Activated CD8-positive, alpha-beta memory T cell treated with anti-CD3 and anti-CD28 coated beads for 24 hours (primary cell): ENCODE data around the gene BASP1.
"Not testable (repeated sequence)": the region's sequence is repeated elsewhere in the genome, so short reads cannot be mapped to it uniquely, and the experiment has no call there.

Source experiments
- DNase-seq: peaks from one replicate; pipeline ENCODE4 v3.0.0-alpha.2; 2020

The BASP1 gene

DNA sequence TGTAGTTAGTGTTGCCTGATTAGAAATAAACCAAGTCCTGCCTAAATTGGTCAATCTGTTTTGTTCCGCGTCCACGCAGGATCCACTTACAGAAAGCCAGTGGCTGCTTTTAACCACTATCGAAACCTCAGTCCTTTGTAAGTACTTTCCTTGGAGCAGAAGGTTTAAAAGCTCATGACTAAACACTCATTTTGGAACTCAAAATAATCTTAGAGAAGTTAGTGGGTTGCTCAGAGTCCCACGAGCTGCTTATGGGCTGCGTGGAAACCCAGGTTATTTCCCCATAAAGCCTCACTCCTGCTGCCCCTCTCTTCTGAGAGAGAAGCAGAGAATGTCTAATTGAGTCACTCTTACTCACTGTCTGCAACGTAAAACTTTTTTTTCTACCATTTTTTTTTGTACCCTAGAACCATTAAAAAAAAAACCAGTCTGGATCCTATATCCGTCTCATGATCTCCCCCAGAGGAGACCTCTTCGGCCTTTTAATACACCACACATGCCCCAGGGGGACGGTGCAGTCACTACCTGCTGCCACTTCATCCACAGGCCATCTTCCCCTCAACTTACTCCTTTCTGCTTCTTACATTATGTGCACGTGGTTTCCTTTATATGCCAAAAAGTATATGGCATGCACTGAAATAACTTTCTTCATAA, 7.6 kb downstream of the BASP1 start:
- DNase-seq = no peak

DNA sequence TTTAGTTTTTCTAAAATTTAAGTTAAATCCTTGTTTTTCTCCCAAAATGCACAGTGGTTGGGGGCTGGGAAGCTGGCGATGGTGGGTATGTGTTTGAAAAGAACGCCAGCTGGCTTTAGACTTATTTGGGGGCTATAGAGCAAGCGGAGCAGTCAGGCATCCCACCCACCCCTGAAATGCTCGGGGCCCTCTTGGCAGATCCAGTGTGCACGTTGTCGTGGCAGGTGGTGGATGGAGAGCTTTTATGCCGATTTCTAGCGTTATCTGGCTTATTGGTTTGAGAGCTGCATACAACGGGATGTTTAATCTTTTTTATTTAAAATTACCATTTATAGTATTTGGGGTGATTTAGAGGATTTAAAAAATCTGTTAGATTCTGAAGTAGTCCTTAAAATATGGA, 8.1 kb downstream of the BASP1 start:
- DNase-seq = no peak

DNA sequence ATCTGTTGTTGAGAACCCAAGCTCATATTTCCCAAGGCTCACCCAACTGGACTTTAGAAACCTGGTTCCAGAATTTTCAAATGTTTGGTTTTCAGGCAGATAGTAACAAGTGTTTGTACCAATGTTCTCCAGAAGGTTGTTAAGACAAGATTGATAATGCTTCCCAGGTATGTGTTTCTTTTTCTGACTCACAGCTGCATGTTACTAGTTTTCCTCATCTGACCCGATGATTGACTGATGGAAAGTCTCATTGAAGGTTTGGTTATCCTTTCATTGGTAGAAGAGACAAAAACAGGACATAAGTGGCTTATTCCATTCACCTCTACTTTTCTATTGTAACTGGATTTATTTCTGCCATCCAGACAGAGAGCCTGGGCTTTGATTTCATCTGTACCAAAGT, 10.4 kb downstream of the BASP1 start:
- no peak for DNase-seq

DNA sequence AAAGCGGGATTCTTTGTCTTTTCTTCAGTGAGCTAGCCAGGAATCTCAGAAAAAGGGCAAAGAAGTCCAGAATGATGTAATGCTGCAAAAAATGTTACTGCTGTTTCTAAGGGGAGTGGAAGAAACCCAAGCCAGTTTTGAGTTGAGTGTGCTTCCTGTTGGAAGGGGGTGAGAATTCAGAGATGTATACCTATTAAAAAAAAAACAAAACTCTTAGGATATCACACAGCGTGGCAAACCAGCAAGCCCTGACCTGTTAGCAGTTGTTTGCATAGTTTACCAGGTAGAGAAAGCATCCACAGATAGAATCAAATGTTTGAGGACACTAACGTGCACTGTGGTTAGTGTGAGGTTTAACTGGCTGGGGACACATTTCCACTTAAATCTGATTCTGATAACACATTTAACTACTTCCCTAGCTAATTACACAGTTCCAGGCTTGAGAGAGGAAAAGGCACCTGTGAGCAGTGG, 11.4 kb downstream of the BASP1 start:
- DNase-seq = no peak

DNA sequence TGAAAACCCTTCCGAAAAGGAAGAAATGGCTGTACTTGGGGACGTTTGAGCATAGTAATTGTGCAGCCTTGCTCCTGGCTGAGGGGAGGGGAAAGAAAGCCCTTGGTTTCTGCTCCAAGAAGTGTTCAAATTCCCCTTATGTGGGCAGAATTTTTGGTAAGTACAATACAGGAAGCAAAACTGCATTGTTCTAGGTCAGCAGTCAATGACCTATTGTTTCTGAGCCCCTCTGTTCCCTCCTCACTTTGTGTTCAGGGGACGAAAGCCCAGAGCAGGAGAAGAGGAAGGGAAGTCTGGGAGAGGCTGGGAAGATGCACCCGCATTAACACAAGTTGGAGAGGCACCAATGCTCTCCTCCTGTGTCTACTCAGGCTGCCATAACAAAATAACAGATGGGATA, 11.9 kb downstream of the BASP1 start:
- no peak for DNase-seq

DNA sequence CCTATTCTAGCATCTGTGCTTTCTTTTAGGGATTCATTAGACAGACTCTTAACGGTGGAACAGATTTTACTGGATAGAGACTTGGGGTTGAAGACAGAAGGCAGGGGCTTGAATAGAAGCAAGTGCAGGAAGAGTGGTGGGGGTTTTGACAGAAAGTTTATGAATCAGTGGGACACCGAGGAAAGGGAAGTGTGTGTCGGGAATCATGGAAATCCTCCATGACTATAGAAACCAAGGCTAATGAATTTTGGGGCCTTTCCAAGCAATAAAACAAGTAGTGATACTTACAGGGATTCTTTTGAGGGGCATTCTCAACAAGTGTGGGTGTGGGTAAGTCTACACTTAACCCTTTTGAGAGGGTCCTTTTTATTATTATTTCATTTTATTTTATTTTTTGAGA, 12.8 kb downstream of the BASP1 start:
- no peak for DNase-seq

DNA sequence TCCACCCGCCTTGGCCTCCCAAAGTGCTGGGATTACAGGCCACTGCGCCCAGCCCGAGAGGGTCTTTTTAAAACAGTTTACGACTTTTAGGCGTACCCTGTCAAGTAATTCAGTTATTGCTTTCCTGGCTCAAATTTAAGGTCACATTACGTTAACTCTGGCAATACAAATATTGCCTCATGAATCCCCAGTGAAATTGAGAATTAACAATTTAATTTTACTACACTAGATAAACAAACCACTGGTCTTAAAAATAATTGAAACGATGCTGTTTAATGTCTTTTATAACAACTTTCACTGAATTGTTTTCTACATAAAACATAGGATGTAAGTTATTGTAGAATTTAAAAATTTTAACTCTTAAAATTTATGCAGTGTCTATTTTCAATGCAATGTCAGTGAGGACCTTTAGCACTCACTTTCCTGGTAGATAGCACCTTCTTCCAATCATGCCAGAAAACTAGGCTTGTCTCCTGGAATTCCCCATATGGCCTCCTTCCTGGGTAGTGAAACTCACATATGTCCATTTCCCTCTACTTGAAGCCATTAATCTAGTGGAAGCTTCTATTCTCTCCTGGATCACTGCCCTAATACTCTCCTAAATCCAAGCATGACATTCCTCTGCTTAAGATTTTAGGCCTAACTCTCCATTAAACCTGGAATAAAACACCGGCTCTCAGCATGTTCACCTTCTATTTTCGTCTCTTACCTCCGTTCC, 13.5 kb downstream of the BASP1 start:
- no peak for DNase-seq

DNA sequence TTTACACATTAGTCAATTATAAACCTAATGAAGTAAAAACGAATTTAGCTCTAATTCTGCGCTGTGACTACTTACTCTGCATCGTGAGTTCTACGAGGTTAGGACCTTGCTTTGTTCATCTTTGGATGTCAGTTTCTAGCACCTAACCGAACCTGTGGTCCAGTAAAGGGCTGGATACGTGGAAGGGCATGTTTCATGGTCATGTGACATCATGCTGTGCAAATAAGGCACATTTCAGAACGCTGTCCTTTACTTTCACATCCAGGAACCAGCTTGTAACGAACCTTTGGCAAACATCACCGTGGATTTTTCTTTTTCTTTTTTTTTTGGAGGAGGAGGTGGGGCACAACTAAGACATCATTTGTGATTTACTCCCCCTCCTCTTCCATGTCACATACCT, 15.0 kb downstream of the BASP1 start:
- DNase-seq = no peak

DNA sequence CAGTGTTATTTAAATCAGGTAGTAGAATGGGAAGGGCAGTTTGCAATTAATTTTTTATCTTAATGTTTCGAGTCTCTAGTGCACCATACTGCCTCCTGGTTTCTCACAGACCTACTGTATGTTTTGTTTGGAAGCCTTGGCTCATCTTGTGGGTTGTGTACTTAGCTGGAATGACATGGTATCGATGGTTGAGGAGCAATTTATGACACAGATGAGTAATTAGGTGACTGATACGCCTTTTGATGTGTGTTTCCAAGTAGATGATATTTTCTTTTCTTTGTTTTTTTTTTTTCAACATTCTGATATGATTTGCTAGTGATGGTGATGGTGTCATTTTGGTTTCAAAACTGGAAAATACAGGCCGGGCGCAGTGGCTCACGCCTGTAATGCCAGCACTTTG, 16.1 kb downstream of the BASP1 start:
- no peak for DNase-seq

DNA sequence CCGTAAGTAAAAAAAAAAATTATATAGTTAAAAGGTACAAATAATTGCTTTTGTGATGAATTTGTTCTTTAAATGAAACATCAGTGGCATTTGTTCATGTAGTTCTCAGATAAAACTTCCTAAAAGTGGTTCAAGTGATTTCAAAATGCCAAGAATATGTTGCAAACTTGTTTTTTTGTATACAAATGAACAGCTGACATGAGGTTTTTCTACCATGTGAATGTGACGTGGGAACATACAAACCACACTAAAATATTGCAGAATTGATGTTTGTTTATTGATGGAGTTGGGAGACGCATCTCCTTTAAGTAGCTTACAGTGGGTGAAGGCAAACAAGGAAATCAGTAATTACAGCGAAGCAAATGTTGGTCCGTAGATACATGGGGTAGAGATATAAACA, 16.9 kb downstream of the BASP1 start:
- no peak for DNase-seq

DNA sequence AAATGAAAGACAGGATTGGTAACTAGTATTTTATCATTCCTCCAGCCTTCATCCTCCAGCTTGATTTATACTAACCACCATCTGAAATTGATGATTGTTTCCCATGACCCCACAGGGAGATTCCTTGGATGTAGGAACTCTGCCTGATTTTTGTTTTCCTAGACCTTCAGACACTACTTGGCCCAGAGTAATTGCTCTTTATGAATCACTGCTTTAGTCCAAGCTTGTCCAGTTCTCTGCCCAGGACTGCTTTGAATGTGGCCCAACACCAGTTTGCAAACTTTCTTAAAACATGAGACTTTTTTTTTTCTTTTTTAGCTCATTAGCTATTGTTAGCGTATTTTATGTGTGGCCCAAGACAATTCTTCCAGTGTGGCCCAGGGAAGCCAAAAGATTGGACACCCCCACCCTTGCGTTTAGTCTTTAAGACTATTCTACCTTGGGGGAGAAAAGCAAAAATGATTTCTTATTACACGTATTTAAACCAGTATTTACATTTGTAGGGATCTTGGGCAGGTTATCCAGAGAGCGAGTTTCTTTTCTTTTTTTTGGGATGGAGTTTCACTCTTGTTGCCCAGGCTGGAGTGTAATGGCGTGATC, 18.4 kb downstream of the BASP1 start:
- no peak for DNase-seq

DNA sequence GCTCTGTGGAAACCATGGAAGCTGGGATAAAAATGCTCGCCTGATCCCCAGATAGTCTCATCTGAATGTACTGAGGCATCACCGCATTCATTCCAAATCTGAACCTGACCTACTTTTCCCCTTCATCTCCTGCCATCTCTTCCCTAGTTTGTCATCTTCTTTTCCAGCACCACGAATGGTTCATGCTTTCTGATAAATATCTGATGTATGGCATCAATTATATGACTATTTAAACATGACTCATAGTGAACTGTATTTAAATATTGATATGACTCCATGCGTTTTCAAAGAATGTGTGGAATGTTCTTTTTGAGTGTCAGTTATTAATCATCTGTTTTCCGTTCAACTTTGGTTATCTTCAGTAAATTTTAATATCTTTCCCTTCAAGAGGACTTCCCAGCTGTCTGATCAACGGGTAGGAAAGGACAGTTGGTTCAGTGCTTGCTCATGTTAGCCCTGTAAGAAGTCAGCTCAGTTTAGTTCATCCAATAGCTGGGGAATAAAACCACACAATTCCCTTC, 21.1 kb downstream of the BASP1 start:
- no peak for DNase-seq

DNA sequence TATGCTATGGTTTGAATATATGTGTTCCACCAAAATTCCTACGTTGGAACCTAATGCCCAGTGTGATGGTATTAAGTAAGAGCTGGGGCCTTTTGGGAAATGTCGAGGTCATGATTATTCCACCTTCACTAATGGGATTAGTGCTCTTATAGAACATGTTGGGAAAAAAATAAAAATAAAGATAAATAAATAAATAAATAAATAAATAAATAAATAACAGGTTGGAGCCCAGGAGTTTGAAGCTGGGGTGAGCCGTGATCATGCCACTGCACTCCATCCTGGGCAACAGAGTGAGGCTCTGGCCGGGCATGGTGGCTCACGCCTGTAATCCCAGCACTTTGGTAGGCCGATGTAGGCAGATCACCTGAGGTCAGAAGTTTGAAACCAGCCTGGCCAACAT, 22.5 kb downstream of the BASP1 start:
- DNase-seq = no peak

DNA sequence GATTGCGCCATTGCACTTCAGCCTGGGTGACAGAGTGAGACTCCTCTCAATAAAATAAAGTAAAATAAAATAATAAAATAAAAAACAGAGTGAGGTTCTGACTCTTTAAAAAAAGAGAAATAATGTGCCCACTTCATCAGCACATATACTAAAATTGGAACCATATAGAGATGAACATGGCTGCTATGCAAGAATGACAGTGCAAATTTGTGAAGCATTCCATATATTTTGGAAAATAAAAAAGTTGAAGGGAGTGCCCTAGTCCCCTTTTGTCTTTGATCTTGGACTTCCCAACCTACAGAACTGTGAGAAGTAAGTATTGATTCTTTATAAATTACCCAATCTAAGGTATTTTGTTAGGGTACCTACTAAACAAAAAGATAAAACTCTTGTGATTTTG, 23.1 kb downstream of the BASP1 start:
- DNase-seq = no peak

DNA sequence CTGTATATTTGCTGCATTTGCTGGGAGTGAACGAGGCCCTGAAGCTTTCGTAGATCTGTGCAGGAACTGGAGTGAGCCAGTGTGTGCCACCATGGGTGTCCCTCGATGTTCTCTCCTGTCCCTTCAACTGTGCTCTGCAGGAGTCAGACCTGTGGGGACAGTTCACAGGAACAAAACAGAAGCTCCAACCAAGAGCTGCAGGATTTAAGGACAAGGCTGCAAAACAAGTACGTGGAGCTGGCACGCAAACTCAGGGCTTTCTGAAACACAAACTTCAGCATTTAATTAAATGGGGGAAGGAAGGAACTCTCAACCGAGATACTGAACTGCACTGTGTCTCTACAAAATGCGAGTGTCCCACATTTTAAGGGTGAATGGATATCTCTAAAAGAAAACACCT, 24.2 kb downstream of the BASP1 start:
- no peak for DNase-seq

DNA sequence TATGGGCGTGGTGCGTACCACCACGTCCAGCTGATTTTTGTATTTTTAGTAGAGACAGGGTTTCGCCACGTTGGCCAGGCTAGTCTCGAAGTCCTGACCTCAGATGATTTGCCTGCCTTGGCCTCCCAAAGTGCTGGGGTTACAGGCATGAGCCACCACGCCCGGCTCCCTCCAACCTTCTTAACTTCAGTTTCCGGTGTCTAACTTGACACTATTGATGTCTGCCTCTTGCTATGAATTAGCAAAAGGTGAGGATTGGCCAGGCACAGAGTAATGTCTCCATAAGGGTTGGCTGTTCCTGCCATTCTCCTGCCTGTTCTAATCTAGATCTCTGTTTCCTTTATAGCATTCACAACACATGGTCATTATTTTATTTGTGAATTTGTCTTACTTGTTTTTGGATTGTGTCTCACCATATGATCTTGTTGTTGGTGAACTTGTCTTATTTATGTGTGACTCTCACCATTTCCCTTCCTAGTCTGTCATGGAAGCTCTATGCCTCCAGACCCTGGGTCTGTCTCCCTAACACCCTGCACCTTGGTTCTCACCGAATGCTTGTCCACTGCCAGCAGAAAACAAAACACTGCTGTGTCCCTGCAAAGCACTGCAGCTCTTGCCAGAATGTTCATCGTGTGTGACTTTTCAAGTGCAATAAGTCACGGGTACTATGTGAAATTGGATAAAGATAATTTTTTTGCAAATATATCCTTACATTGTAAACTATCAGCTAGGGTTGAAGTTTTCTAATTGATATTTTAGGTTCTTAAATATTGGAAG, 26.0 kb downstream of the BASP1 start:
- DNase-seq = no peak

DNA sequence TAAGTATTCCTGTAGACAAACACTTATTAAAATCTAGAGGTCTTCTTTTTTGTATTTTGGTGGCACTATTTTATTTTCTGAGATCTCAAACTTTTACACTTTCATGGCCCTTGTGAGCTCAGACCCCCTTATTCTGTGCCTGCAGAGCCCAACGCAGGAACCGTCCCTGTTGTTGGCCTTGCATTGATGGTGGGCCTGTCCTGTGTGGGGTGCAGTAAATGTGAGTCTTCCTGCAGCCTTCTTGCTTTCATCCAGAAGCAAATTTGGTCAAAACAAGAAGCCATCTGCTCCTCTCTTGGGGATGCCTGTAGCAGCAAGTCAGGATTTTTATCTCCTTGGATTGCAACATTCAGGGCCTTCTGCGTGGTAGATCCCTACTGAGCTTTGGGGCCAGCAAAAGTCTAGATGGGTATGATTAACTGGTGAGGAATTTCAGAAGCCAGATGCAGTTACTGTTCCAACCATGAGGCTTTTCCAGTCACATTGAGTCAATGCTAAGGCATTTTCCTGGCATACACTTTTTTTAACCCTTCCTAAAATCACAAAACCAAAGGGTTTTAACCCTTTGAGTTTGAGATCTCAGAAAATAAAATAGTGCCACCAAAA, 31.7 kb downstream of the BASP1 start:
- DNase-seq = no peak

DNA sequence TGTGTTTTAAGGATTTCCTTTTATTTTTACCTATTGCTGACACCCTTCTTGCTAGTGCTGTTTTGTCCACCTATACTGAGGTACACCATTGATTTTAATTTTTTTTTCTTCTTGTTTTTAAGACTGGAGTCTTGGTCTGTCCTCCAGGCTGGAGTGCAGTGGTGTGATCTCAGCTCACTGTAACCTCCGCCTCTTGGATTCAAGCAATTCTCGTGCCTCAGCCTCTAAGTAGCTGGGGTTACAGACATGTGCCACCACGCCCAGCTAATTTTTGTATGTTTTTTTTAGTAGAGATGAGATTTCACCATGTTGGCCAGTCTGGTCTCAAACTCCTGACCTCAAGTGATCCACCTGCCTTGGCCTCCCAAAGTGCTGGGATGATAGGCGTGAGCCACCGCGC, 32.4 kb downstream of the BASP1 start:
- not testable (repeated sequence) for DNase-seq

DNA sequence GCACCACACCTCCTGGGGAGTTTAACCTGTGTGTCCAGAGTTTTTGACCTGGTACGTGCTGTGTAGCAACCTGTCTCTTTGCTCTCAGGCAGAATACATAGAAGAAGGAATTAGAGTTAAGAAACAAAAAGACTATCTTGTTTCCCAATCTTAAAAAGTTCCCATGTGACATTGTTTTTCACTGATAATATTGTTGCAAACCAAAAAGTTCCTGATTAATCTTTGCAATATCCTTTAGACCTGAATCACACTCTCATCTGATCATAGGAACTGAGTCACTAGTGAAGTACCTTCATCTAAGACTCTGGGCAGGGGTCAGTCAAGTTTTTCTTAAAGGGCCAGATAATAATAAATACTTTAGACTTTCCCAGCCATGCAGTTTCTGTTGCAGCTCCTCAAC, 35.1 kb downstream of the BASP1 start:
- no peak for DNase-seq

DNA sequence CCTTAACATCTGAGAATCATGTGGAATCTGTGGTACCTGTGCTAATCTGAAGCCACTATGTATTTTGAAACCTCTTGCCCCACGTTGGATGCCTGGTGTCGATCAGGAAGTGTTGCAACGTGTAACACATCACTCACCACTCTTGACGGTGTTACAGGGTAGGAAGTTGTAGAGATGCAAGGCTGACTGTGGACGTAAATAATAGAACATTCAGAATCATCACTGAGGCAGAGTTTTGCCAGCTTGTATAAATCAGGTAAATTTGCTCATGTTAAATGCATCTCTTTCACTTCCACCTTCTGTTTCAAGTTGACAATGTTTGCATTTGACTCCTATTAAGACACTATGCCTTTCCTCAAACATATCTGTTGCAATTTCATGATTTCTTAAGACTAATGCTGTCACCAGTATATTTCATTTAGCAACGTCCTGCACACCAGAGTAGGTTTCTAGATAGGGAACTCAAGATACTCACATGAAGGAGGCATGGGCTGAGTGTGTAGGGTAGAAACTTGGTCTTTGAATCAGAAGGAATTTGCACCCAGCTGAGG, 38.1 kb downstream of the BASP1 start:
- no peak for DNase-seq

DNA sequence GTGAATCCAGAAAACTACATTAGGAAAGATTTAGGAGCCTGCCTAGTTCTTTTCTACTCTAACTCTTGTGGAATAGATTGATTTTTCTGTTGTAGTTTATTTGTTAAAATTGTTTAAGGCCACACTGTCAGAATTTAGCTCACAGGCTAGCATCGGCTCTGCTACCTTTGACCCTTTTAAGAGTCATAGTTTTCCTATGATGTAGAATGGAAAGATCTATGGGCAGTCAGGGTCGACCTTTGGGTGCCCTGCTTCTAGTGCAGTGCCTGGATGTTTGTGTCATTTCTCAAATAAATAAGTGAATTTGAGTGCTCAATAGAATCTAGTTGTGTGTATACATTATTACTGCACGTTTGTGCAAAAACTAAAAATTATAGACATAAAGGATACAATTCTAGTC, 38.7 kb downstream of the BASP1 start:
- no peak for DNase-seq

DNA sequence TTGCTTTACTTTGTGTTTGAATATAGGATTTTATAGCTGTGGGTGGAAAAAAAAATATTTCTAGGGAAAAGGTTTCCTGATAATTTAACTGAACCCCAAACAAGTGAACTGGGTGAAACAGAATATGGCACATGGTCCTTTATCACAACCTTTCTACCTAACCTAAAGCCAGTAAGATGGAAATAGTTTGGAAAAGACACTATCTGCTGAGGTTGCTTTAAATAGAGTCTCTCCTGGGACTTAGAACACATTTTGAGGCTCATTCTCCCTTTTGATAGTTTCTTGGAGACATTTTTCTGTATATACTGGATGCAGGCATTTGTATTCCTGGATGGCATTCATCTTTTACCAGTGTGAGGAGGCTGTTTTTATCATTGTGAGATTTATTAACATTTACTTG, 39.4 kb downstream of the BASP1 start:
- DNase-seq = no peak
